GM23338 (cell line): ENCODE results near the gene TBC1D14. TPM values are rescaled to one million over a fixed set of nuclear protein-coding genes. Genes with fewer than 3 reads are reported as not detected.

ENCODE experiments used
- ATAC-seq: fragments of 200-7000 bp; cut with Tn5 transposase; 3 replicates; pipeline ENCODE4 v1.9.1; 2020
- DNase-seq: peaks from one replicate; pipeline ENCODE4 v3.0.0-alpha.2; 2015; ENCODE audit warnings: low spot score
- H2AFZ ChIP-seq: fragments of 200-600 bp; sonication (generic); 2 replicates; pipeline ENCODE4 v1.8.0; 2016; ENCODE audit warnings: antibody characterized with exemption, mild to moderate bottlenecking, moderate library complexity
- H3F3A ChIP-seq: fragments of 200-600 bp; sonication (generic); replicated peaks from 2 replicates; pipeline ENCODE4 v1.8.0; 2017; ENCODE audit warnings: antibody characterized with exemption, mixed run types, low read depth
- H3K27ac ChIP-seq: fragments of 200-600 bp; sonication (generic); 2 replicates; pipeline ENCODE4 v1.6.1; 2016; ENCODE audit warnings: low read depth
- H3K27me3 ChIP-seq: fragments of 200-600 bp; sonication (generic); 2 replicates; pipeline ENCODE4 v1.8.0; 2016; ENCODE audit warnings: mild to moderate bottlenecking, mixed run types, moderate library complexity; ENCODE audit not compliant: insufficient read depth
- H3K36me3 ChIP-seq: fragments of 200-600 bp; sonication (generic); 2 replicates; pipeline ENCODE4 v1.8.0; 2016; ENCODE audit warnings: mild to moderate bottlenecking; ENCODE audit not compliant: insufficient read depth
- H3K4me1 ChIP-seq: fragments of 200-600 bp; sonication (generic); 2 replicates; pipeline ENCODE4 v1.8.0; 2016; ENCODE audit warnings: mild to moderate bottlenecking, moderate library complexity; ENCODE audit not compliant: insufficient read depth
- H3K4me2 ChIP-seq: fragments of 200-600 bp; sonication (generic); 2 replicates; pipeline ENCODE4 v1.7.1; 2017; ENCODE audit warnings: mixed run types
- H3K4me3 ChIP-seq: fragments of 200-600 bp; sonication (generic); 2 replicates; pipeline ENCODE4 v1.6.1; 2016; ENCODE audit warnings: mixed run types
- H3K79me2 ChIP-seq: fragments of 200-600 bp; sonication (generic); replicated peaks from 2 replicates; pipeline ENCODE4 v1.8.0; 2017; ENCODE audit warnings: mild to moderate bottlenecking; ENCODE audit not compliant: insufficient read depth
- H3K9me2 ChIP-seq: fragments of 200-600 bp; sonication (generic); 2 replicates; pipeline ENCODE4 v1.8.0; 2017; ENCODE audit not compliant: insufficient read depth
- H4K20me1 ChIP-seq: fragments of 200-600 bp; sonication (generic); replicated peaks from 2 replicates; pipeline ENCODE4 v1.8.0; 2017; ENCODE audit warnings: mild to moderate bottlenecking; ENCODE audit not compliant: insufficient read depth
- H3K27ac Mint-ChIP-seq: 2 replicates; pipeline ENCODE4 v1.8.0; 2020; ENCODE audit warnings: inconsistent platforms, mild to moderate bottlenecking, moderate library complexity, mixed read lengths
- H3K27me3 Mint-ChIP-seq: 3 replicates; pipeline ENCODE4 v1.8.0; 2022; ENCODE audit warnings: low read depth, mild to moderate bottlenecking, moderate library complexity, mixed read lengths, inconsistent platforms; ENCODE audit not compliant: insufficient read depth, poor library complexity
- H3K36me3 Mint-ChIP-seq: 3 replicates; pipeline ENCODE4 v1.8.0; 2021; ENCODE audit warnings: low read depth, mild to moderate bottlenecking, inconsistent platforms, moderate library complexity, mixed read lengths
- H3K4me1 Mint-ChIP-seq: 3 replicates; pipeline ENCODE4 v1.8.0; 2020; ENCODE audit warnings: mild to moderate bottlenecking, inconsistent platforms, mixed read lengths
- H3K4me3 Mint-ChIP-seq: 3 replicates; pipeline ENCODE4 v1.8.0; 2021; ENCODE audit warnings: moderate library complexity, mild to moderate bottlenecking, inconsistent platforms, mixed read lengths
- H3K9me3 Mint-ChIP-seq: 3 replicates; pipeline ENCODE4 v1.8.0; 2020; ENCODE audit warnings: moderate library complexity, mild to moderate bottlenecking, inconsistent platforms, mixed read lengths
- CREB1 ChIP-seq: fragments of 250-450 bp; sonication (Bioruptor Pico); IDR thresholded peaks from 2 replicates; pipeline ENCODE4 v1.5.0; 2020; ENCODE audit warnings: low read depth, mild to moderate bottlenecking, moderate library complexity
- CTCF ChIP-seq, 2 experiments: fragments of 200-600 bp in 1 of 2; sonication (generic) in 1 of 2; conservative IDR thresholded peaks; 2 replicates each; pipeline versions ENCODE4 v1.5.1 to v1.6.1; 2016 to 2017; ENCODE audit warnings: antibody characterized with exemption in 2 of 2, low read depth in 2 of 2, mild to moderate bottlenecking in 2 of 2, moderate library complexity in 1 of 2
- EZH2 ChIP-seq: fragments of 200-600 bp; sonication (generic); IDR thresholded peaks from one replicate; pipeline ENCODE4 v1.8.0; 2017; ENCODE audit warnings: antibody characterized with exemption, mild to moderate bottlenecking, low read depth; ENCODE audit not compliant: unreplicated experiment
- EZH2phosphoT487 ChIP-seq: fragments of 200-600 bp; sonication (generic); IDR thresholded peaks from one replicate; pipeline ENCODE4 v1.8.1; 2018; ENCODE audit warnings: antibody characterized with exemption; ENCODE audit not compliant: unreplicated experiment
- JUNB ChIP-seq: IDR thresholded peaks from one replicate; pipeline ENCODE4 v1.6.1; 2016; ENCODE audit warnings: antibody characterized with exemption; ENCODE audit not compliant: unreplicated experiment
- NANOG ChIP-seq: IDR thresholded peaks from 2 replicates; pipeline ENCODE4 v1.6.1; 2016; ENCODE audit warnings: antibody characterized with exemption, borderline replicate concordance
- POLR2AphosphoS5 ChIP-seq: IDR thresholded peaks from 2 replicates; pipeline ENCODE4 v1.6.1; 2016; ENCODE audit warnings: antibody characterized with exemption, low read depth
- STAT1 ChIP-seq: IDR thresholded peaks from one replicate; pipeline ENCODE4 v1.6.1; 2016; ENCODE audit warnings: antibody characterized with exemption; ENCODE audit not compliant: unreplicated experiment
- ZNF114 ChIP-seq: fragments of 250-450 bp; sonication (Bioruptor Pico); IDR thresholded peaks from 2 replicates; pipeline ENCODE4 v1.5.0; 2020; ENCODE audit warnings: mild to moderate bottlenecking, moderate library complexity
- ZNF331 ChIP-seq: fragments of 250-450 bp; sonication (Bioruptor Pico); IDR thresholded peaks from 2 replicates; pipeline ENCODE4 v1.5.0; 2020; ENCODE audit warnings: low read depth, mild to moderate bottlenecking, moderate library complexity
- polyA plus RNA-seq: library from polyadenylated mRNA; unstranded; fragments of >200 nt; fragmentation: Nextera tagmentation; extraction: Ambion mirVana; gene quantifications from 2 replicates; pipeline ENCODE4 v1.2.1, GENCODE V29; 2016
- total RNA-seq: library from RNA; depleted of rRNA; stranded (reverse); fragments of >200 nt; shearing (Covaris generic); gene quantifications from 2 replicates; pipeline ENCODE4 v1.2.3, GENCODE V29; 2014
- TF ChIP-seq, protein P1 (sequence below): fragments of 250-450 bp; sonication (Bioruptor Pico); IDR thresholded peaks from 2 replicates; pipeline ENCODE4 v1.5.0; 2020; ENCODE audit warnings: mild to moderate bottlenecking, moderate library complexity
- TF ChIP-seq, protein P2 (sequence below): IDR thresholded peaks from 2 replicates; pipeline ENCODE4 v1.6.1; 2016; ENCODE audit warnings: antibody characterized with exemption
- TF ChIP-seq, protein P3 (sequence below): IDR thresholded peaks from one replicate; pipeline ENCODE4 v1.6.1; 2018; ENCODE audit warnings: antibody characterized with exemption; ENCODE audit not compliant: unreplicated experiment

The TBC1D14 gene
- total and polyA plus RNA-seq, 2 experiments from 2014 or later, result 18.2 to 59.7 TPM

GRCh38 chr4:7076696-7077082, 167.1 kb downstream of the TBC1D14 start:
- Histone ChIP-seq H3K4me2 (no peak overlapping the region), H4K20me1 (no peaks in the 10 kb centered on the region), H3K4me1 (no peaks in the 10 kb centered on the region), H3K36me3 (no peaks in the 10 kb centered on the region), H3K27me3 (peaks cover 7% of the 10 kb centered on the region; the same call in 1 of the 2 replicates), H2AFZ (no peak overlapping the region), H3K27ac (no peak overlapping the region), H3K9me2 (no peaks in the 10 kb centered on the region), H3F3A (no peaks in the 10 kb centered on the region), H3K4me3 (no peak overlapping the region), H3K79me2 (no peaks in the 10 kb centered on the region)
- no peak for ATAC-seq
- Mint-ChIP-seq H3K36me3 (no peaks in the 10 kb centered on the region), H3K27me3 (peaks cover 6% of the 10 kb centered on the region), H3K9me3 (peaks cover 6% of the 10 kb centered on the region), H3K4me1 (no peaks in the 10 kb centered on the region), H3K4me3 (no peak overlapping the region), H3K27ac (no peak overlapping the region)
- TF ChIP-seq CREB1 (CRISPR knock-in tag) (no peak), EZH2 (no peak), JUNB (no peak), NANOG (no peak), ZNF114 (CRISPR knock-in tag) (no peak), POLR2AphosphoS5 (no peak), CTCF (conservative IDR thresholded peaks at IDR 0.05; ENCODE audit: low read depth in 2 of 2) (no peak), ZNF331 (CRISPR knock-in tag) (no peak), STAT1 (no peak), EZH2phosphoT487 (no peak)
- TF ChIP-seq, protein P1, sequence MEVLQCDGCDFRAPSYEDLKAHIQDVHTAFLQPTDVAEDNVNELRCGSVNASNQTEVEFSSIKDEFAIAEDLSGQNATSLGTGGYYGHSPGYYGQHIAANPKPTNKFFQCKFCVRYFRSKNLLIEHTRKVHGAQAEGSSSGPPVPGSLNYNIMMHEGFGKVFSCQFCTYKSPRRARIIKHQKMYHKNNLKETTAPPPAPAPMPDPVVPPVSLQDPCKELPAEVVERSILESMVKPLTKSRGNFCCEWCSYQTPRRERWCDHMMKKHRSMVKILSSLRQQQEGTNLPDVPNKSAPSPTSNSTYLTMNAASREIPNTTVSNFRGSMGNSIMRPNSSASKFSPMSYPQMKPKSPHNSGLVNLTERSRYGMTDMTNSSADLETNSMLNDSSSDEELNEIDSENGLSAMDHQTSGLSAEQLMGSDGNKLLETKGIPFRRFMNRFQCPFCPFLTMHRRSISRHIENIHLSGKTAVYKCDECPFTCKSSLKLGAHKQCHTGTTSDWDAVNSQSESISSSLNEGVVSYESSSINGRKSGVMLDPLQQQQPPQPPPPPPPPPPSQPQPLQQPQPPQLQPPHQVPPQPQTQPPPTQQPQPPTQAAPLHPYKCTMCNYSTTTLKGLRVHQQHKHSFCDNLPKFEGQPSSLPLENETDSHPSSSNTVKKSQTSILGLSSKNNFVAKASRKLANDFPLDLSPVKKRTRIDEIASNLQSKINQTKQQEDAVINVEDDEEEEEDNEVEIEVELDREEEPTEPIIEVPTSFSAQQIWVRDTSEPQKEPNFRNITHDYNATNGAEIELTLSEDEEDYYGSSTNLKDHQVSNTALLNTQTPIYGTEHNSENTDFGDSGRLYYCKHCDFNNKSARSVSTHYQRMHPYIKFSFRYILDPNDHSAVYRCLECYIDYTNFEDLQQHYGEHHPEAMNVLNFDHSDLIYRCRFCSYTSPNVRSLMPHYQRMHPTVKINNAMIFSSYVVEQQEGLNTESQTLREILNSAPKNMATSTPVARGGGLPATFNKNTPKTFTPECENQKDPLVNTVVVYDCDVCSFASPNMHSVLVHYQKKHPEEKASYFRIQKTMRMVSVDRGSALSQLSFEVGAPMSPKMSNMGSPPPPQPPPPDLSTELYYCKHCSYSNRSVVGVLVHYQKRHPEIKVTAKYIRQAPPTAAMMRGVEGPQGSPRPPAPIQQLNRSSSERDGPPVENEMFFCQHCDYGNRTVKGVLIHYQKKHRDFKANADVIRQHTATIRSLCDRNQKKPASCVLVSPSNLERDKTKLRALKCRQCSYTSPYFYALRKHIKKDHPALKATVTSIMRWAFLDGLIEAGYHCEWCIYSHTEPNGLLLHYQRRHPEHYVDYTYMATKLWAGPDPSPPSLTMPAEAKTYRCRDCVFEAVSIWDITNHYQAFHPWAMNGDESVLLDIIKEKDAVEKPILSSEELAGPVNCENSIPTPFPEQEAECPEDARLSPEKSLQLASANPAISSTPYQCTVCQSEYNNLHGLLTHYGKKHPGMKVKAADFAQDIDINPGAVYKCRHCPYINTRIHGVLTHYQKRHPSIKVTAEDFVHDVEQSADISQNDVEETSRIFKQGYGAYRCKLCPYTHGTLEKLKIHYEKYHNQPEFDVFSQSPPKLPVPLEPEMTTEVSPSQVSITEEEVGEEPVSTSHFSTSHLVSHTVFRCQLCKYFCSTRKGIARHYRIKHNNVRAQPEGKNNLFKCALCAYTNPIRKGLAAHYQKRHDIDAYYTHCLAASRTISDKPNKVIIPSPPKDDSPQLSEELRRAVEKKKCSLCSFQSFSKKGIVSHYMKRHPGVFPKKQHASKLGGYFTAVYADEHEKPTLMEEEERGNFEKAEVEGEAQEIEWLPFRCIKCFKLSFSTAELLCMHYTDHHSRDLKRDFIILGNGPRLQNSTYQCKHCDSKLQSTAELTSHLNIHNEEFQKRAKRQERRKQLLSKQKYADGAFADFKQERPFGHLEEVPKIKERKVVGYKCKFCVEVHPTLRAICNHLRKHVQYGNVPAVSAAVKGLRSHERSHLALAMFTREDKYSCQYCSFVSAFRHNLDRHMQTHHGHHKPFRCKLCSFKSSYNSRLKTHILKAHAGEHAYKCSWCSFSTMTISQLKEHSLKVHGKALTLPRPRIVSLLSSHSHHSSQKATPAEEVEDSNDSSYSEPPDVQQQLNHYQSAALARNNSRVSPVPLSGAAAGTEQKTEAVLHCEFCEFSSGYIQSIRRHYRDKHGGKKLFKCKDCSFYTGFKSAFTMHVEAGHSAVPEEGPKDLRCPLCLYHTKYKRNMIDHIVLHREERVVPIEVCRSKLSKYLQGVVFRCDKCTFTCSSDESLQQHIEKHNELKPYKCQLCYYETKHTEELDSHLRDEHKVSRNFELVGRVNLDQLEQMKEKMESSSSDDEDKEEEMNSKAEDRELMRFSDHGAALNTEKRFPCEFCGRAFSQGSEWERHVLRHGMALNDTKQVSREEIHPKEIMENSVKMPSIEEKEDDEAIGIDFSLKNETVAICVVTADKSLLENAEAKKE (CRISPR knock-in tag), result no peak
- TF ChIP-seq, protein P2, sequence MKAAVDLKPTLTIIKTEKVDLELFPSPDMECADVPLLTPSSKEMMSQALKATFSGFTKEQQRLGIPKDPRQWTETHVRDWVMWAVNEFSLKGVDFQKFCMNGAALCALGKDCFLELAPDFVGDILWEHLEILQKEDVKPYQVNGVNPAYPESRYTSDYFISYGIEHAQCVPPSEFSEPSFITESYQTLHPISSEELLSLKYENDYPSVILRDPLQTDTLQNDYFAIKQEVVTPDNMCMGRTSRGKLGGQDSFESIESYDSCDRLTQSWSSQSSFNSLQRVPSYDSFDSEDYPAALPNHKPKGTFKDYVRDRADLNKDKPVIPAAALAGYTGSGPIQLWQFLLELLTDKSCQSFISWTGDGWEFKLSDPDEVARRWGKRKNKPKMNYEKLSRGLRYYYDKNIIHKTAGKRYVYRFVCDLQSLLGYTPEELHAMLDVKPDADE, result no peak
- TF ChIP-seq, protein P3, sequence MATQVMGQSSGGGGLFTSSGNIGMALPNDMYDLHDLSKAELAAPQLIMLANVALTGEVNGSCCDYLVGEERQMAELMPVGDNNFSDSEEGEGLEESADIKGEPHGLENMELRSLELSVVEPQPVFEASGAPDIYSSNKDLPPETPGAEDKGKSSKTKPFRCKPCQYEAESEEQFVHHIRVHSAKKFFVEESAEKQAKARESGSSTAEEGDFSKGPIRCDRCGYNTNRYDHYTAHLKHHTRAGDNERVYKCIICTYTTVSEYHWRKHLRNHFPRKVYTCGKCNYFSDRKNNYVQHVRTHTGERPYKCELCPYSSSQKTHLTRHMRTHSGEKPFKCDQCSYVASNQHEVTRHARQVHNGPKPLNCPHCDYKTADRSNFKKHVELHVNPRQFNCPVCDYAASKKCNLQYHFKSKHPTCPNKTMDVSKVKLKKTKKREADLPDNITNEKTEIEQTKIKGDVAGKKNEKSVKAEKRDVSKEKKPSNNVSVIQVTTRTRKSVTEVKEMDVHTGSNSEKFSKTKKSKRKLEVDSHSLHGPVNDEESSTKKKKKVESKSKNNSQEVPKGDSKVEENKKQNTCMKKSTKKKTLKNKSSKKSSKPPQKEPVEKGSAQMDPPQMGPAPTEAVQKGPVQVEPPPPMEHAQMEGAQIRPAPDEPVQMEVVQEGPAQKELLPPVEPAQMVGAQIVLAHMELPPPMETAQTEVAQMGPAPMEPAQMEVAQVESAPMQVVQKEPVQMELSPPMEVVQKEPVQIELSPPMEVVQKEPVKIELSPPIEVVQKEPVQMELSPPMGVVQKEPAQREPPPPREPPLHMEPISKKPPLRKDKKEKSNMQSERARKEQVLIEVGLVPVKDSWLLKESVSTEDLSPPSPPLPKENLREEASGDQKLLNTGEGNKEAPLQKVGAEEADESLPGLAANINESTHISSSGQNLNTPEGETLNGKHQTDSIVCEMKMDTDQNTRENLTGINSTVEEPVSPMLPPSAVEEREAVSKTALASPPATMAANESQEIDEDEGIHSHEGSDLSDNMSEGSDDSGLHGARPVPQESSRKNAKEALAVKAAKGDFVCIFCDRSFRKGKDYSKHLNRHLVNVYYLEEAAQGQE, result no peak
- DNase-seq, result no peak
